ENCODE data around the gene RIMS1.

RIMS1 gene

GRCh38 chr6:71886184-71887005 lies at the start of gene RIMS1:
Gene RIMS1, plus strand, starts transcription at chr6:71886550. Its CDS starts 474 bp downstream, at chr6:71887024.
- in situ Hi-C loops (cut with MboI; ENCODE audit: low sequenced_read_pairs) = no loop called here

- in situ Hi-C loops (cut with MboI; ENCODE audit: low sequenced_read_pairs) = no loop called here
Measured at GRCh38 chr6:71851214-71851613, 35.1 kb upstream of the RIMS1 start.

- in situ Hi-C loops (cut with MboI; ENCODE audit: low sequenced_read_pairs) = no loop called here
Measured at GRCh38 chr6:71852948-71853347, 33.4 kb upstream of the RIMS1 start.

- in situ Hi-C loops (cut with MboI; ENCODE audit: low sequenced_read_pairs) = no loop called here
Measured at GRCh38 chr6:71855406-71855805, 30.9 kb upstream of the RIMS1 start.

- in situ Hi-C loops (cut with MboI; ENCODE audit: low sequenced_read_pairs) = no loop called here
Measured at GRCh38 chr6:71879016-71879415, 7.3 kb upstream of the RIMS1 start.

- in situ Hi-C loops (cut with MboI; ENCODE audit: low sequenced_read_pairs) = no loop called here
Measured at GRCh38 chr6:71887006-71887743, 825 bp downstream of the RIMS1 start.

- in situ Hi-C loops (cut with MboI; ENCODE audit: low sequenced_read_pairs) = no loop called here
Measured at GRCh38 chr6:71887744-71888230, 1.4 kb downstream of the RIMS1 start.

GRCh38 chr6:71888756-71889340 lies 2.5 kb downstream of the RIMS1 start:
- in situ Hi-C loops (cut with MboI; ENCODE audit: low sequenced_read_pairs) = no loop called here

GRCh38 chr6:71889366-71889765 lies 3.0 kb downstream of the RIMS1 start:
- in situ Hi-C loops (cut with MboI; ENCODE audit: low sequenced_read_pairs) = no loop called here

GRCh38 chr6:71892641-71893040 lies 6.3 kb downstream of the RIMS1 start:
- in situ Hi-C loops (cut with MboI; ENCODE audit: low sequenced_read_pairs) = no loop called here

- in situ Hi-C loops (cut with MboI; ENCODE audit: low sequenced_read_pairs) = no loop called here
Measured at GRCh38 chr6:71900642-71901041, 14.3 kb downstream of the RIMS1 start.

- in situ Hi-C loops (cut with MboI; ENCODE audit: low sequenced_read_pairs) = no loop called here
Measured at GRCh38 chr6:71902261-71902660, 15.9 kb downstream of the RIMS1 start.

- in situ Hi-C loops (cut with MboI; ENCODE audit: low sequenced_read_pairs) = no loop called here
Measured at GRCh38 chr6:71906813-71907212, 20.5 kb downstream of the RIMS1 start.

GRCh38 chr6:71908162-71908765 lies 21.9 kb downstream of the RIMS1 start:
- in situ Hi-C loops (cut with MboI; ENCODE audit: low sequenced_read_pairs) = no loop called here

- in situ Hi-C loops (cut with MboI; ENCODE audit: low sequenced_read_pairs) = no loop called here
Measured at GRCh38 chr6:71913444-71914234, 27.3 kb downstream of the RIMS1 start.

- in situ Hi-C loops (cut with MboI; ENCODE audit: low sequenced_read_pairs) = no loop called here
Measured at GRCh38 chr6:71929047-71929446, 42.7 kb downstream of the RIMS1 start.

- in situ Hi-C loops (cut with MboI; ENCODE audit: low sequenced_read_pairs) = no loop called here
Measured at GRCh38 chr6:71933881-71934280, 47.5 kb downstream of the RIMS1 start.

- in situ Hi-C loops (cut with MboI; ENCODE audit: low sequenced_read_pairs) = no loop called here
Measured at GRCh38 chr6:71965404-71965803, 79.1 kb downstream of the RIMS1 start.

- in situ Hi-C loops (cut with MboI; ENCODE audit: low sequenced_read_pairs) = no loop called here
Measured at GRCh38 chr6:71967436-71967835, 81.1 kb downstream of the RIMS1 start.

GRCh38 chr6:71977884-71978283 lies 91.5 kb downstream of the RIMS1 start:
- in situ Hi-C loops (cut with MboI; ENCODE audit: low sequenced_read_pairs) = no loop called here
